Left ventricle myocardium inferior (tissue), 1 donor: ENCODE measurements around the gene DZIP1L. TPM values are rescaled to one million over a fixed set of nuclear protein-coding genes. Genes with fewer than 3 reads are reported as not detected.

Source experiments
- DNase-seq: peaks from one replicate; pipeline ENCODE4 v3.0.0-alpha.2; 2020
- H3K27ac ChIP-seq: fragments of 200-600 bp; replicated peaks from 2 replicates; pipeline ENCODE4 v1.8.0; 2021
- H3K27me3 ChIP-seq: fragments of 200-600 bp; 2 replicates; pipeline ENCODE4 v1.8.0; 2021; ENCODE audit warnings: low read depth
- H3K36me3 ChIP-seq: fragments of 200-600 bp; 2 replicates; pipeline ENCODE4 v1.8.0; 2021
- H3K4me1 ChIP-seq: fragments of 200-600 bp; 2 replicates; pipeline ENCODE4 v1.8.0; 2021
- H3K4me3 ChIP-seq: fragments of 200-600 bp; 2 replicates; pipeline ENCODE4 v1.8.0; 2021; ENCODE audit warnings: mild to moderate bottlenecking, moderate library complexity
- H3K9me3 ChIP-seq: fragments of 200-600 bp; replicated peaks from 2 replicates; pipeline ENCODE4 v1.8.0; 2021
- intact Hi-C: fragments of 100-400 bp; cut with micrococcal nuclease; formaldehyde crosslinking; loops from one replicate; pipeline ENCODE4 v1.11.0; 2022
- total RNA-seq: library from RNA; stranded (reverse); fragmentation: NEBNext Ultra II Directional; extraction: Animal tissue kit (Norgen Biotek cat#: 25700); gene quantifications from one replicate; pipeline ENCODE4 v1.2.1, GENCODE V29; 2021
- TF ChIP-seq, protein P1 (sequence below): fragments of 200-600 bp; IDR thresholded peaks from 2 replicates; pipeline ENCODE4 v1.8.0; 2021; ENCODE audit warnings: antibody characterized with exemption, mild to moderate bottlenecking, borderline replicate concordance
- donor health status: DM: no; HTN: yes; CAD: no; lungs with severe emphysema.

DZIP1L gene
- total RNA-seq, 1 donor from 2014 or later = 4.7 TPM

DNA sequence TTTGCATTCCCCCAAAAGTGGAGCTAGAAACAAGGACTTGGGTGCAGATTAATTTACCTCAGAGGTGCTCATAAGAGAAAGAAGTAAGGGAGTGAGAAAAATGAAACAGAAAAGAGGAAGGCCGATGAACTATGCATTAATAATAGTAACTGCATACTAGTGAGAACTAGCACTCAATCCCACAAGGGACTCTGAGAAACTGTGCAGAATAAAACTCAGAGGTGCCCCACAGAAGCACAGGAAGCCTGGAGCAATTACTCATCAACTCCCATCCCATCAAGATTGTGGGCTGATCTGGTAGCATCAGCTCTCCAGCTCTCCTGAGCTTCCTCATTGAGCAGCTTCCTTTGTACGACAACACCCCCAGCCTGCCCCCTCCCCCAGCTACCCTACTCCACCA lies 54.6 kb downstream of the DZIP1L start:
- intact Hi-C loops = no loop called here
- no peak for DNase-seq
- peaks cover 30% of the 10 kb centered on the region for H3K36me3 ChIP-seq
- no peaks in the 10 kb centered on the region for H3K27me3 ChIP-seq
- TF ChIP-seq, protein P1, sequence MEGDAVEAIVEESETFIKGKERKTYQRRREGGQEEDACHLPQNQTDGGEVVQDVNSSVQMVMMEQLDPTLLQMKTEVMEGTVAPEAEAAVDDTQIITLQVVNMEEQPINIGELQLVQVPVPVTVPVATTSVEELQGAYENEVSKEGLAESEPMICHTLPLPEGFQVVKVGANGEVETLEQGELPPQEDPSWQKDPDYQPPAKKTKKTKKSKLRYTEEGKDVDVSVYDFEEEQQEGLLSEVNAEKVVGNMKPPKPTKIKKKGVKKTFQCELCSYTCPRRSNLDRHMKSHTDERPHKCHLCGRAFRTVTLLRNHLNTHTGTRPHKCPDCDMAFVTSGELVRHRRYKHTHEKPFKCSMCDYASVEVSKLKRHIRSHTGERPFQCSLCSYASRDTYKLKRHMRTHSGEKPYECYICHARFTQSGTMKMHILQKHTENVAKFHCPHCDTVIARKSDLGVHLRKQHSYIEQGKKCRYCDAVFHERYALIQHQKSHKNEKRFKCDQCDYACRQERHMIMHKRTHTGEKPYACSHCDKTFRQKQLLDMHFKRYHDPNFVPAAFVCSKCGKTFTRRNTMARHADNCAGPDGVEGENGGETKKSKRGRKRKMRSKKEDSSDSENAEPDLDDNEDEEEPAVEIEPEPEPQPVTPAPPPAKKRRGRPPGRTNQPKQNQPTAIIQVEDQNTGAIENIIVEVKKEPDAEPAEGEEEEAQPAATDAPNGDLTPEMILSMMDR = no peak
- H3K4me1 ChIP-seq = peaks cover 56% of the 10 kb centered on the region
- H3K4me3 ChIP-seq = no peak overlapping the region
- H3K9me3 ChIP-seq = no peaks in the 10 kb centered on the region
- no peak overlapping the region for H3K27ac ChIP-seq

GRCh38 chr3:138059261-138059660 lies 56.1 kb downstream of the DZIP1L start:
- no peak overlapping the region for H3K4me3 ChIP-seq
- peaks cover 56% of the 10 kb centered on the region for H3K4me1 ChIP-seq
- H3K36me3 ChIP-seq = peaks cover 23% of the 10 kb centered on the region
- intact Hi-C loops = loop anchor here (10.0 kb wide), 1 partner anchor 954 kb away; no protein-coding TSS in a partner anchor
- H3K27me3 ChIP-seq = no peaks in the 10 kb centered on the region
- DNase-seq = peak; percentile 31
- H3K9me3 ChIP-seq = no peaks in the 10 kb centered on the region
- H3K27ac ChIP-seq = peak overlapping the region; percentile 32
- TF ChIP-seq, protein P1 = no peak

- Histone ChIP-seq H3K4me1 (peaks cover 53% of the 10 kb centered on the region), H3K4me3 (peak overlapping the region; percentile 2), H3K36me3 (peaks cover 5% of the 10 kb centered on the region), H3K9me3 (no peaks in the 10 kb centered on the region), H3K27ac (peak overlapping the region; percentile 51), H3K27me3 (no peaks in the 10 kb centered on the region)
- TF ChIP-seq, protein P1 = no peak
- intact Hi-C loops = loop anchor here (10.0 kb wide), 1 partner anchor 953 kb away; no protein-coding TSS in a partner anchor
- DNase-seq = no peak
Observed at GRCh38 chr3:138057384-138057783, 58.0 kb downstream of the DZIP1L start.

GRCh38 chr3:138054057-138054456 lies 61.4 kb downstream of the DZIP1L start:
- Histone ChIP-seq H3K4me1 (peaks cover 35% of the 10 kb centered on the region), H3K36me3 (no peaks in the 10 kb centered on the region), H3K27me3 (no peaks in the 10 kb centered on the region), H3K27ac (no peak overlapping the region), H3K4me3 (no peak overlapping the region), H3K9me3 (no peaks in the 10 kb centered on the region)
- intact Hi-C loops = loop anchor here (10.0 kb wide), 1 partner anchor 949 kb away; no protein-coding TSS in a partner anchor
- TF ChIP-seq, protein P1 = no peak
- no peak for DNase-seq

DNA sequence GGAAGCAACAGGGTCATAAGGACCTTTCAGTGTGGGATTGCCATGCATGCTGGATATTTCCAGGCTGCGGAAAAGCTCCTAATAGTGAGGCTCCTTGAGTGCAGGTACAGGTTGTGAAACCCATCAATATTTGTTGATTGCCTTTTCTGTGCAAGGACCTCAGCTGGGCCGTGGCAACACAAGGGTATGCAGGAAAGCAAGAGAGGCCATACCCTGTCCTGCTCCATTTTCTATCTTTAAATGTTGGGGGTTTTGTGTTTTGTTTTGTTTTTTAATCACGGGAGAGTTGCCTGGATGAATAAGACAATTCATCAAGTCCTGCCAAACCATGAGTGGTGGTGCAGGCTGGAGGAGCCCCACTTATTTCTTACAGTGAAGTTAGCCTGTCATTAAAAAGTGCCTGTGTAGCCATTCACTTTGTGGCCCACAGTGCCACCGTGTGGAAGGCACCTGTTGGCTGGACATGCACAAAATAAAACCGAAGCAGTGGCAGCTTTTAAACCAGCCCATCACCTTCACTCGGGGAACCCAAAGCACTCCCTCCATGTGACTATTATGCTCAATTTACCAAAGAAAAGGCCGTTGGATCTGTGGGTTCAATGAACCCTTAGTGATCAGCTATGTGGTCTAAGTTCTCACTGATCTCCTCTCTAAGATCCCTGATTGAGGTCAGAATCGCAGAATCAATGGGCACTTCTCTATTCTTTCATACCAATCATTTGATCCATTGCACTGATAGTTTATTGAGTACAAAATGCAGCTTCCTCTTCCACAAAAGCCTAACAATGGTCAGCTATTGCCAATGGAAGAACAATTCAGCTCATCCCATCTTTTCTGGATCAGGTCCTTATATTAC lies 63.2 kb downstream of the DZIP1L start:
- peak; percentile 37 for DNase-seq
- H3K4me3 ChIP-seq = no peak overlapping the region
- no peaks in the 10 kb centered on the region for H3K9me3 ChIP-seq
- H3K36me3 ChIP-seq = peaks cover 6% of the 10 kb centered on the region
- H3K27me3 ChIP-seq = no peaks in the 10 kb centered on the region
- H3K27ac ChIP-seq = no peak overlapping the region
- TF ChIP-seq, protein P1 = peak; percentile 72
- peaks cover 28% of the 10 kb centered on the region for H3K4me1 ChIP-seq
- intact Hi-C loops = loop anchor here (10.0 kb wide), 1 partner anchor 947 kb away; no protein-coding TSS in a partner anchor
